Fibroblast of the aortic adventitia (primary cell): ENCODE data around the gene CST8. TPM values are rescaled to one million over a fixed set of nuclear protein-coding genes. Genes with fewer than 3 reads are reported as not detected.

Experiments used
- DNase-seq: peaks from one replicate; pipeline ENCODE4 v3.0.0-alpha.2; 2010; ENCODE audit warnings: low read depth
- H3K4me3 ChIP-seq: 2 replicates; pipeline ENCODE4 v1.5.1; 2011; ENCODE audit warnings: low read depth, mild to moderate bottlenecking, control low read depth, low read length, moderate library complexity
- CTCF ChIP-seq: IDR thresholded peaks from 2 replicates; pipeline ENCODE4 v1.5.1; 2011; ENCODE audit warnings: mild to moderate bottlenecking, low read length, control low read depth, inconsistent platforms; ENCODE audit not compliant: insufficient read depth
- total RNA-seq: library from RNA; depleted of rRNA; stranded (reverse); fragments of >200 nt; gene quantifications from 2 replicates; pipeline ENCODE4 v1.2.3, GENCODE V29; 2012; ENCODE audit warnings: low replicate concordance

CST8 gene
- total RNA-seq, 1 donor, result not detected

GRCh38 chr20:23488996-23489395 is 1.9 kb upstream of the CST8 start:
- DNase-seq, result no peak
- TF ChIP-seq CTCF, result no peak
- no peak overlapping the region for H3K4me3 ChIP-seq

DNA sequence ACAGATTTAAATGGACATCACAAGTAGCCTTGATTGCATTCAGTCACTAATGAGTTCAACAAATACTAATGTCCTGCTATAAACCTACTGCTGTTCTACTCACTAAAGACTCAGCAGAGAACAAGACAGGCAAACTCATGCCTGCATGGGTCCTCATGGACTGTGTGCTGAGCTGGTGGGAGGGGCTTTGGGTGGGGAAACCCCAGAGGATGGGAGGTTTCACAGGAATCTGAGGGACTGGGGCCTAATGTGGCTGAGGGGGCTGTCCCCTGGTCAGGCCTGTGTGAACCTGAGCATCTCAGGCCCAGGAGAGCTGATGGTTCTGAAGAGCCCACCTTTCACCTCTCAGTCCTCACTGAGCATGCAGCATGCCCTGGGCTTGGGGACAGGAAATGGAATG is 1.4 kb downstream of the CST8 start:
- H3K4me3 ChIP-seq, result no peak overlapping the region
- no peak for DNase-seq
- TF ChIP-seq CTCF, result no peak

GRCh38 chr20:23493172-23493772 is 2.4 kb downstream of the CST8 start:
- no peak overlapping the region for H3K4me3 ChIP-seq
- TF ChIP-seq CTCF, result no peak
- no peak for DNase-seq

DNA sequence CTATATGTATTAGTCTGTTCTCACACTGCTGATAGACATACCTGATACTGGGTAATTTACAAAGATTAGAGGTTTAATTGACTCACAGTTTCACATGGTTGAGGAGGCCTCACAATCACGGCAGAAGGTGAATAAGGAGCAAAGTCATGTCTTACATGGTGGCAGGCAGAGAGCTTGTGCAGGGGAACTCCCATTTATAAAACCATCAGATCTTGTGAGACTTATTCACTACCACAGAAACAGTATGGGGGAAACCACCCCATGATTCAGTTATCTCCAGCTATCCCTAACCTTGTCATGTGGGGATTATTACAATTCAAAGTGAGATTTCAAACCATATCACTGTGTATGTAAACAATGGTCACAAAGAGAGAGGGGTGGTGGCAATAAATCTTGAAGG is 6.6 kb downstream of the CST8 start:
- no peak for DNase-seq
- no peak overlapping the region for H3K4me3 ChIP-seq
- no peak for TF ChIP-seq CTCF

DNA sequence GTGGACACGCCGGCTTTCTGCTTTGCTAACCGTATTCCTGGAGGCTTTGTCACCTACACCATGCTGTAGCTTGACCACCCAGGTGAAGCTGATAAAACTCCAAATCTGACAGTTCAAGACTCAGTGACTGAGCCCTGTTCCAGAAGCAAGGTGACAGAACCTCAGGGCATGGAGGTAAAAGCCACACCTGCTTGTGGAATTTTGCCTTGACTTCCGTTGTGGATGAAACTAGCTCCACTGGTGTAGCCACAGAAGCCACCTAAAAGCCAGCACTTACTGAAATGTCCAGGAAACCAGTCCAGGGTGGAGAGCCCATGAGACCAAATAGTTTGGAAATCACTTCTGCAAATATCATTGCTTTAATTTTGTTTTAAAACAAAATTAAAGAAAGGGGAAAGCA is 11.0 kb downstream of the CST8 start:
- TF ChIP-seq CTCF, result no peak
- no peak overlapping the region for H3K4me3 ChIP-seq
- no peak for DNase-seq

DNA sequence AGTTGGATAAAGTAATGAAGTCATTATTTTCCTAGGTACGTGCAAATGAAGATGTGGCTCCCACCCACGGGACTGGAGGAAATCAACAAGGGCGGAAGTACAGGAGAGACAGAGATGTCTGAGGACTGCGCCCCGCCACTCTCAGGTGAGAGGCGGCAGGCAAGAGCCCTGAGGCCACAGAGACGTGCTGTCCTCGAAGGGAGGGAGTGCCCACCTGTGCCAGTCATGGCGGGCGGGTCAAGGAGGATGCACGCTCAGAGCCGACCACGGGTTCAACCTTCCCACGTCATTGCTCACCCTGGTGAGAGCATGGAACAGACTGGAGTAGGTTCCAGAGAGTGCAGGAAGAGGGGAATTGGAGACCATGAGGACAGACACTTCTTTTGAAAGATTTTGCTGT is 12.7 kb downstream of the CST8 start:
- no peak for TF ChIP-seq CTCF

DNA sequence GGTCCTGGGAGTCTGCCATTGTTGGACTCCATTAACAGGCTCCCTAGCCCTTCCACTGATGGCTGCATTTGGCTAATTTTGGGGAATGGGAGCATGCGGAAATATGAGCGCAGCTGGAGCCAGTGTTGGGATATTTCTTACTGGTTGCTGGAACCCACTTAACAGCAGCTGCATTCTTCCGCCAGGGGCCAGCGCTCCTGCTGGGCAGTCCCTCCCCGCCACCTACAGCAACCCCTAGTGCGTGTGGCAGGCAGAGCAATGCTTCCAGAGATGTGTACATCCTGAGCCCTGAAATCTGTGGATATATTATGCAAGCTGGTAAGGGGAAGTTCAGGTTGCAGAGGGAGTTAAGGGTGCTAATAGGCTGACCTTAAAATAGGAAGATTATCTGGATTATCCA is 16.4 kb downstream of the CST8 start:
- no peak overlapping the region for H3K4me3 ChIP-seq
- no peak for TF ChIP-seq CTCF
- no peak for DNase-seq

More for the DNA sequence above, 12.7 kb downstream of the CST8 start:
- DNase-seq, result no peak
- H3K4me3 ChIP-seq, result no peak overlapping the region
